HEK293T (cell line): ENCODE results near the gene RAB30.

Source experiments
- FOXK2 ChIP-seq: fragments of 450-650 bp; IDR thresholded peaks from 2 replicates; pipeline ENCODE4 v1.6.1; 2016; ENCODE audit warnings: mild to moderate bottlenecking
- HDGF ChIP-seq: fragments of 450-650 bp; IDR thresholded peaks from 2 replicates; pipeline ENCODE4 v1.6.1; 2017; ENCODE audit warnings: antibody characterized with exemption, borderline replicate concordance

DNA sequence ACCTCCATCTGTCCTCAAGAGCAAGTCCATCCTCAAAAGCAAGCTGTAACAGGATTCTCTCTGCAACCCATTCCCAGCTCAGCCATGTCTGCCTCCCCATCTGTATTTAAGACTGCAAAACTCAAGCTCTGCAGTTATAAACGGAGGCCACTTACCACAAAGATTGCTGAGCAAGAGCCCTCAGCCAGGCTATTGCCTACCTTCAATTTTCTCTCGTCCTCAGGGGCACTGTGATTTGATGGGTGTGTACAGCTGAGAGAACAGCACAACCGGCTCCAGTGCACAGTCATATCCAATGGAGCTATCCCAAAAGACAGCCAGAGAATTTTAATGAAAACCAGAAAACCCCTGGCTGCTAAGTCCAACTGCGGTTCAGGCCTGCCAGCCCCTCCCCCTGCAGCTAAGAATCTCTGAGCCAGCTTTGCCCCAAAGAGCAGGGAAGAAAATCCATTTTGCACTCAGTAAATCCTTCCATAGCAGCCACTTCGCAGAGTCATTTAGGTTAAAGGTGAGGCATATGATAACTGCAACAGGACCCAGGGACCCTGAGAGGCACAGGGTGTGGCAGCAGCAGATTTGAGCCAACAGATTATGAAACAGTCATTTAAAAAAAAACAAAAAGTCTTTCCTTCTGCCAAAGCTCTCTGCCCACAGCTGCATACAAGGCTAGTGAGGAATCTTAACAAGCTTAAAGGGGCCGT is 37.6 kb downstream of the RAB30 start:
- TF ChIP-seq HDGF = no peak
- no peak for TF ChIP-seq FOXK2
